GM19238 (cell line): ENCODE data around the gene RAD51B.
"Not testable (repeated sequence)": the region's sequence is repeated elsewhere in the genome, so short reads cannot be mapped to it uniquely, and the experiment has no call there.

Experiments
- DNase-seq: peaks from one replicate; pipeline ENCODE4 v3.0.0; 2011; ENCODE audit warnings: low spot score; ENCODE audit not compliant: insufficient read length

Gene RAD51B

GRCh38 chr14:68293404-68293803 is 473.8 kb downstream of the RAD51B start:
- no peak for DNase-seq

- DNase-seq: no peak
Measured at GRCh38 chr14:68295316-68295816, 475.8 kb downstream of the RAD51B start.

GRCh38 chr14:68297039-68297438 is 477.5 kb downstream of the RAD51B start:
- no peak for DNase-seq

GRCh38 chr14:68297876-68298468 is 478.4 kb downstream of the RAD51B start:
- no peak for DNase-seq

GRCh38 chr14:68300608-68301007 is 481.0 kb downstream of the RAD51B start:
- DNase-seq: no peak

- no peak for DNase-seq
Measured at GRCh38 chr14:68301219-68301618, 481.6 kb downstream of the RAD51B start.

GRCh38 chr14:68302938-68303337 is 483.4 kb downstream of the RAD51B start:
- not testable (repeated sequence) for DNase-seq

- DNase-seq: no peak
Measured at GRCh38 chr14:68305738-68306137, 486.2 kb downstream of the RAD51B start.

GRCh38 chr14:68306265-68306933 is 486.8 kb downstream of the RAD51B start:
- DNase-seq: peak; percentile 21

- DNase-seq: no peak
Measured at GRCh38 chr14:68306934-68307789, 487.6 kb downstream of the RAD51B start.

- DNase-seq: no peak
Measured at GRCh38 chr14:68307790-68308168, 488.2 kb downstream of the RAD51B start.

- no peak for DNase-seq
Measured at GRCh38 chr14:68308726-68309520, 489.3 kb downstream of the RAD51B start.

GRCh38 chr14:68309616-68310015 is 490.0 kb downstream of the RAD51B start:
- DNase-seq: no peak

- no peak for DNase-seq
Measured at GRCh38 chr14:68312300-68312699, 492.7 kb downstream of the RAD51B start.

GRCh38 chr14:68312884-68313610 is 493.5 kb downstream of the RAD51B start:
- DNase-seq: peak; percentile 38

GRCh38 chr14:68314642-68315041 is 495.1 kb downstream of the RAD51B start:
- DNase-seq: no peak

- DNase-seq: no peak
Measured at GRCh38 chr14:68315081-68315480, 495.5 kb downstream of the RAD51B start.

GRCh38 chr14:68316078-68316868 is 496.7 kb downstream of the RAD51B start:
- no peak for DNase-seq

GRCh38 chr14:68317239-68317638 is 497.7 kb downstream of the RAD51B start:
- no peak for DNase-seq

- DNase-seq: no peak
Measured at GRCh38 chr14:68318828-68319227, 499.2 kb downstream of the RAD51B start.
